Measurements from ENCODE around the gene GALNTL6.

Gene GALNTL6

GRCh38 chr4:171932238-171932637 lies 119.0 kb downstream of the GALNTL6 start:
- Histone ChIP-seq H3K9me3 (ENCODE audit: control insufficient read depth in 2 of 2, low read length in 2 of 2) (no peaks in the 10 kb centered on the region), H3K27me3 (ENCODE audit: control insufficient read depth in 1 of 2, insufficient read depth in 2 of 2, low read length in 2 of 2) (no peaks in the 10 kb centered on the region), H3K4me3 (ENCODE audit: low read length in 2 of 2) (no peak overlapping the region), H3K9ac (ENCODE audit: low read length in 2 of 2) (no peak overlapping the region), H3K27ac (ENCODE audit: low read length) (no peak overlapping the region), H3K36me3 (ENCODE audit: control insufficient read depth in 2 of 2, insufficient read depth in 2 of 2, low read length in 2 of 2) (no peaks in the 10 kb centered on the region), H3K4me1 (ENCODE audit: control insufficient read depth, insufficient read depth, low read length) (no peaks in the 10 kb centered on the region)

- Histone ChIP-seq H3K27ac (ENCODE audit: low read length) (no peak overlapping the region), H3K4me3 (ENCODE audit: low read length in 2 of 2) (no peak overlapping the region), H3K4me1 (ENCODE audit: control insufficient read depth, insufficient read depth, low read length) (no peaks in the 10 kb centered on the region), H3K27me3 (ENCODE audit: control insufficient read depth in 1 of 2, insufficient read depth in 2 of 2, low read length in 2 of 2) (no peaks in the 10 kb centered on the region), H3K9ac (ENCODE audit: low read length in 2 of 2) (no peak overlapping the region), H3K36me3 (ENCODE audit: control insufficient read depth in 2 of 2, insufficient read depth in 2 of 2, low read length in 2 of 2) (no peaks in the 10 kb centered on the region), H3K9me3 (ENCODE audit: control insufficient read depth in 2 of 2, low read length in 2 of 2) (no peaks in the 10 kb centered on the region)
Observed at GRCh38 chr4:171940656-171941055, 127.5 kb downstream of the GALNTL6 start.

- H3K27ac ChIP-seq (ENCODE audit: low read length): no peak overlapping the region
- H3K27me3 ChIP-seq (ENCODE audit: control insufficient read depth in 1 of 2, insufficient read depth in 2 of 2, low read length in 2 of 2): no peaks in the 10 kb centered on the region
- no peak overlapping the region for H3K4me3 ChIP-seq (ENCODE audit: low read length in 2 of 2)
- no peaks in the 10 kb centered on the region for H3K9me3 ChIP-seq (ENCODE audit: control insufficient read depth in 2 of 2, low read length in 2 of 2)
- H3K36me3 ChIP-seq (ENCODE audit: control insufficient read depth in 2 of 2, insufficient read depth in 2 of 2, low read length in 2 of 2): no peaks in the 10 kb centered on the region
- H3K4me1 ChIP-seq (ENCODE audit: control insufficient read depth, insufficient read depth, low read length): no peaks in the 10 kb centered on the region
- H3K9ac ChIP-seq (ENCODE audit: low read length in 2 of 2): no peak overlapping the region
Observed at GRCh38 chr4:171947400-171947799, 134.2 kb downstream of the GALNTL6 start.

DNA sequence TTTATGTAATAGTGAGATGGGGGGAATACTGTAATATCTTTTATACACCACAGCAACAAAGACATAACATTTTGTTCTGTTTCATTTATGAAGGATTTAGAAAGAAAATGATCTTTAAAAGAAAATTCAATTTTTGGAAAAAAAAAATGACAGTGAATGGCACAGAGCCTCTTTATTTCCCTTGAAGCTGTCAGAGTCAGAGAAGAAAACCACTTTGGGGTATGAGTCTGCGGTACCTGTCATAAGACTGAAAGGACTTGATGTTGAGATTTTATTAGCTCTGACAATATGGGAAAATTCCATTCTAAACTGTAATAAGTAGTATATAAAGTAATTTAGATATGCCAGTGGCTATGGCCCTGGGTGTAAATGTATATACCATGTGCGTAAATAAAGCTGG lies 134.8 kb downstream of the GALNTL6 start:
- Histone ChIP-seq H3K27me3 (ENCODE audit: control insufficient read depth in 1 of 2, insufficient read depth in 2 of 2, low read length in 2 of 2) (no peaks in the 10 kb centered on the region), H3K9ac (ENCODE audit: low read length in 2 of 2) (no peak overlapping the region), H3K4me3 (ENCODE audit: low read length in 2 of 2) (no peak overlapping the region), H3K9me3 (ENCODE audit: control insufficient read depth in 2 of 2, low read length in 2 of 2) (no peaks in the 10 kb centered on the region), H3K36me3 (ENCODE audit: control insufficient read depth in 2 of 2, insufficient read depth in 2 of 2, low read length in 2 of 2) (no peaks in the 10 kb centered on the region), H3K27ac (ENCODE audit: low read length) (no peak overlapping the region), H3K4me1 (ENCODE audit: control insufficient read depth, insufficient read depth, low read length) (no peaks in the 10 kb centered on the region)

DNA sequence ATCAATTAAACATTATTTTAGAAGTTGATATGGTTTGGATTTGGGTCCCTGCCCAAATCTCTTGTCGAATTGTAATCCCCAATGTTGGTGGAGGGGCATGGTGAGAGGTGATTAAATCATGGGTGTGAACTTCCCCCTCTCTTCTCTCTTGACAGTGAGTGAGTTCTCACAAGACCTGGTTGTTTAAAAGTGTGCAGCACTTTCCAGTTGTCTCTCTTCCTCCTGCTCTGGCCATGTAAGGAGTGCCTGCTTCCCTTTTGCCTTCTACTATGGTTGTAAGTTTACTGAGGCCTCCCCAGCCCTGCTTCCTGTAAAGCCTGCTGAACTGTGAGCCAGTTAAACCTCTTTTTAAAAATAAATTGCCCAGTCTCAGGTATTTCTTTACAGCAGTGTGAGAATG lies 141.4 kb downstream of the GALNTL6 start:
- H3K9me3 ChIP-seq (ENCODE audit: control insufficient read depth in 2 of 2, low read length in 2 of 2): no peaks in the 10 kb centered on the region
- H3K27me3 ChIP-seq (ENCODE audit: control insufficient read depth in 1 of 2, insufficient read depth in 2 of 2, low read length in 2 of 2): no peaks in the 10 kb centered on the region
- no peak overlapping the region for H3K4me3 ChIP-seq (ENCODE audit: low read length in 2 of 2)
- no peak overlapping the region for H3K9ac ChIP-seq (ENCODE audit: low read length in 2 of 2)
- no peaks in the 10 kb centered on the region for H3K4me1 ChIP-seq (ENCODE audit: control insufficient read depth, insufficient read depth, low read length)
- H3K27ac ChIP-seq (ENCODE audit: low read length): no peak overlapping the region
- no peaks in the 10 kb centered on the region for H3K36me3 ChIP-seq (ENCODE audit: control insufficient read depth in 2 of 2, insufficient read depth in 2 of 2, low read length in 2 of 2)

GRCh38 chr4:171956678-171957077 lies 143.5 kb downstream of the GALNTL6 start:
- Histone ChIP-seq H3K27ac (ENCODE audit: low read length) (no peak overlapping the region), H3K9ac (ENCODE audit: low read length in 2 of 2) (no peak overlapping the region), H3K4me1 (ENCODE audit: control insufficient read depth, insufficient read depth, low read length) (no peaks in the 10 kb centered on the region), H3K36me3 (ENCODE audit: control insufficient read depth in 2 of 2, insufficient read depth in 2 of 2, low read length in 2 of 2) (no peaks in the 10 kb centered on the region), H3K4me3 (ENCODE audit: low read length in 2 of 2) (no peak overlapping the region), H3K9me3 (ENCODE audit: control insufficient read depth in 2 of 2, low read length in 2 of 2) (no peaks in the 10 kb centered on the region), H3K27me3 (ENCODE audit: control insufficient read depth in 1 of 2, insufficient read depth in 2 of 2, low read length in 2 of 2) (no peaks in the 10 kb centered on the region)

GRCh38 chr4:171962110-171962509 lies 148.9 kb downstream of the GALNTL6 start:
- no peak overlapping the region for H3K9ac ChIP-seq (ENCODE audit: low read length in 2 of 2)
- no peaks in the 10 kb centered on the region for H3K36me3 ChIP-seq (ENCODE audit: control insufficient read depth in 2 of 2, insufficient read depth in 2 of 2, low read length in 2 of 2)
- H3K27me3 ChIP-seq (ENCODE audit: control insufficient read depth in 1 of 2, insufficient read depth in 2 of 2, low read length in 2 of 2): no peaks in the 10 kb centered on the region
- no peaks in the 10 kb centered on the region for H3K4me1 ChIP-seq (ENCODE audit: control insufficient read depth, insufficient read depth, low read length)
- H3K9me3 ChIP-seq (ENCODE audit: control insufficient read depth in 2 of 2, low read length in 2 of 2): no peaks in the 10 kb centered on the region
- no peak overlapping the region for H3K4me3 ChIP-seq (ENCODE audit: low read length in 2 of 2)
- no peak overlapping the region for H3K27ac ChIP-seq (ENCODE audit: low read length)

DNA sequence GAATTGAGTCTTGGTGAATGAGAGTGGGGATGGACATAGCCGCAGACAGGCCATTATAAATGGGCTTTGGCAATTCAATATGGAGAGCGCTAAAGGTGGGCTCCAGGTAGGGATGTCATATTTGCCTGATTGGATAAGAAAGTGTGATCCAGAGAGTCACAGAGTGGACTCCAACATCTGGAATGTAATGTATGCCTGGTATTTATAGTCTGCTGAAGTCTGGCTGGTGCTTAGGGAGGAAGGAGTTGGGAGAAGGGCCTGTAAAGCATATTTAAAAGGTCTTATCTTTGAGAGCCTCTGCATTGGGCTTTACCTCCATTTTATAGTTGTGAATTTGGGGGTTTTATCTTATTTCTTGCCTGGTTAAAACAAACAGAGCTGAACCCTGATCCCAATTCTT lies 153.2 kb downstream of the GALNTL6 start:
- no peaks in the 10 kb centered on the region for H3K4me1 ChIP-seq (ENCODE audit: control insufficient read depth, insufficient read depth, low read length)
- H3K4me3 ChIP-seq (ENCODE audit: low read length in 2 of 2): no peak overlapping the region
- H3K27me3 ChIP-seq (ENCODE audit: control insufficient read depth in 1 of 2, insufficient read depth in 2 of 2, low read length in 2 of 2): no peaks in the 10 kb centered on the region
- H3K9me3 ChIP-seq (ENCODE audit: control insufficient read depth in 2 of 2, low read length in 2 of 2): no peaks in the 10 kb centered on the region
- no peak overlapping the region for H3K27ac ChIP-seq (ENCODE audit: low read length)
- H3K9ac ChIP-seq (ENCODE audit: low read length in 2 of 2): no peak overlapping the region
- no peaks in the 10 kb centered on the region for H3K36me3 ChIP-seq (ENCODE audit: control insufficient read depth in 2 of 2, insufficient read depth in 2 of 2, low read length in 2 of 2)

DNA sequence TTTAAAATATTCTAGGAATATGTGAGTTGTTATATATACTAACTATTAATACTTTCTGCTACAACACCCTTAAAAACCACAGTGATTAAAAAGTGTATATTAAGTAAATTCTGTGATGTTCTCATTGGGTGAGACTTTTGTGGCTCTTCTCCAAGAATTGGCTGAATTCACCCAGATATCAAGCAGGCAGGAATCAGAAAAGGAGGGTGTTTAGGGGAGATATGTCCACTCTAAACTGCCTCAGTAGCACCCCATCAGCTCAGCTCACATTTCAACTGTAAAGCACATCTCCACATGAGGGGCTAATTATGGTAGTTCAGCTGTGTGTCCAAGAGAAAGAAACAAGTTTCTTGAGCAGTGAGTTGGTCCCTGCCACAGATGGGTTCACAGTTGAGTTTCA lies 165.0 kb downstream of the GALNTL6 start:
- Histone ChIP-seq H3K4me3 (ENCODE audit: low read length in 2 of 2) (no peak overlapping the region), H3K27ac (ENCODE audit: low read length) (no peak overlapping the region), H3K27me3 (ENCODE audit: control insufficient read depth in 1 of 2, insufficient read depth in 2 of 2, low read length in 2 of 2) (no peaks in the 10 kb centered on the region), H3K4me1 (ENCODE audit: control insufficient read depth, insufficient read depth, low read length) (no peaks in the 10 kb centered on the region), H3K9me3 (ENCODE audit: control insufficient read depth in 2 of 2, low read length in 2 of 2) (no peaks in the 10 kb centered on the region), H3K36me3 (ENCODE audit: control insufficient read depth in 2 of 2, insufficient read depth in 2 of 2, low read length in 2 of 2) (no peaks in the 10 kb centered on the region), H3K9ac (ENCODE audit: low read length in 2 of 2) (no peak overlapping the region)

GRCh38 chr4:171979461-171979860 lies 166.3 kb downstream of the GALNTL6 start:
- H3K27ac ChIP-seq (ENCODE audit: low read length): no peak overlapping the region
- H3K4me3 ChIP-seq (ENCODE audit: low read length in 2 of 2): no peak overlapping the region
- H3K36me3 ChIP-seq (ENCODE audit: control insufficient read depth in 2 of 2, insufficient read depth in 2 of 2, low read length in 2 of 2): no peaks in the 10 kb centered on the region
- no peaks in the 10 kb centered on the region for H3K27me3 ChIP-seq (ENCODE audit: control insufficient read depth in 1 of 2, insufficient read depth in 2 of 2, low read length in 2 of 2)
- no peaks in the 10 kb centered on the region for H3K9me3 ChIP-seq (ENCODE audit: control insufficient read depth in 2 of 2, low read length in 2 of 2)
- H3K9ac ChIP-seq (ENCODE audit: low read length in 2 of 2): no peak overlapping the region
- no peaks in the 10 kb centered on the region for H3K4me1 ChIP-seq (ENCODE audit: control insufficient read depth, insufficient read depth, low read length)

DNA sequence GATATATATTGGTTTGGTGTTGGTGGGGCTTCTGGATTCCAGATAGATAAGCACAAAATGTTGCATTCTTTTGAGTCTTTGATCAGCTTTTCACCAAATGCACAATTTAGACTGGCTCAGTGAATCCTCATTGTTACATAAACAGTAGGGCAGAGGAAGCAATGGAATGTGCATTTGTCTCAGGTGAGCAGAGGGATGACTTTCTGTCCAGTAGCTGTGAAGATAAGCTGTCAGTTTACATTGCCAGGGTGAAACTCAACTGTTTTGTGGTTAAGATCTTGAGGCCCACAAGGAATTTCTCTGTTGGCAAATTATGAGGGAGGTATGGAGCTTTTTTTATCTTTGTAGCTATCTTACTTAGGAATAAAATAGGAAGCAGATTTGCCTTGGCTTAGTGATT lies 168.0 kb downstream of the GALNTL6 start:
- no peak overlapping the region for H3K27ac ChIP-seq (ENCODE audit: low read length)
- no peaks in the 10 kb centered on the region for H3K4me1 ChIP-seq (ENCODE audit: control insufficient read depth, insufficient read depth, low read length)
- H3K27me3 ChIP-seq (ENCODE audit: control insufficient read depth in 1 of 2, insufficient read depth in 2 of 2, low read length in 2 of 2): no peaks in the 10 kb centered on the region
- H3K36me3 ChIP-seq (ENCODE audit: control insufficient read depth in 2 of 2, insufficient read depth in 2 of 2, low read length in 2 of 2): no peaks in the 10 kb centered on the region
- no peaks in the 10 kb centered on the region for H3K9me3 ChIP-seq (ENCODE audit: control insufficient read depth in 2 of 2, low read length in 2 of 2)
- no peak overlapping the region for H3K4me3 ChIP-seq (ENCODE audit: low read length in 2 of 2)
- no peak overlapping the region for H3K9ac ChIP-seq (ENCODE audit: low read length in 2 of 2)
